Spleen (tissue), 11 donors: ENCODE results near the gene YJU2. TPM values are rescaled to one million over a fixed set of nuclear protein-coding genes. Genes with fewer than 3 reads are reported as not detected.

Experiments used
- DNase-seq: peaks from one replicate; pipeline ENCODE4 v3.0.0-alpha.2; 2020
- H3K27ac ChIP-seq, 8 donors: fragments of 200-600 bp; sonication (generic) in 7 of 8; 1 replicate in 4 of 8; 2 replicates in 4 of 8; pipeline versions ENCODE4 v1.5.0 to v1.8.0; 2016 to 2021; ENCODE audit warnings: inconsistent platforms in 4 of 8, mild to moderate bottlenecking in 4 of 8, moderate library complexity in 1 of 8
- H3K27me3 ChIP-seq, 7 donors: fragments of 200-600 bp; sonication (generic) in 6 of 7; replicated peaks in 1 of 7; 1 replicate in 4 of 7; 2 replicates in 3 of 7; pipeline versions ENCODE4 v1.5.0 to v1.8.0; 2016 to 2021; ENCODE audit warnings: inconsistent platforms in 3 of 7, mild to moderate bottlenecking in 1 of 7
- H3K36me3 ChIP-seq, 6 donors: fragments of 200-600 bp; sonication (generic) in 5 of 6; 1 replicate in 4 of 6; 2 replicates in 2 of 6; pipeline versions ENCODE4 v1.5.0 to v1.8.0; 2016 to 2021; ENCODE audit warnings: inconsistent platforms in 2 of 6
- H3K4me1 ChIP-seq, 6 donors: fragments of 200-600 bp; sonication (generic) in 5 of 6; 1 replicate in 3 of 6; 2 replicates in 3 of 6; pipeline versions ENCODE4 v1.5.0 to v1.8.0; 2016 to 2021; ENCODE audit warnings: inconsistent platforms in 3 of 6
- H3K4me3 ChIP-seq, 8 donors: fragments of 200-600 bp; sonication (generic) in 7 of 8; 1 replicate in 4 of 8; 2 replicates in 4 of 8; pipeline versions ENCODE4 v1.5.0 to v1.8.0; 2016 to 2021; ENCODE audit warnings: inconsistent platforms in 4 of 8, mild to moderate bottlenecking in 4 of 8, moderate library complexity in 2 of 8
- H3K9me3 ChIP-seq, 8 donors: fragments of 200-600 bp; sonication (generic) in 7 of 8; 1 replicate in 4 of 8; 2 replicates in 4 of 8; pipeline versions ENCODE4 v1.5.0 to v1.8.0; 2016 to 2021; ENCODE audit warnings: inconsistent platforms in 4 of 8
- CTCF ChIP-seq, 11 experiments: fragments of 200-600 bp in 7 of 11; fragments of 450-650 bp in 4 of 11; sonication (generic) in 4 of 11; IDR thresholded peaks in 8 of 11; conservative IDR thresholded peaks in 3 of 11; 1 replicate in 7 of 11; 2 replicates in 4 of 11; pipeline versions ENCODE4 v1.4.0 to v1.8.0; 2016 to 2021; ENCODE audit warnings: antibody characterized with exemption in 11 of 11, inconsistent platforms in 4 of 11, mild to moderate bottlenecking in 1 of 11
- POLR2A ChIP-seq, 3 donors: fragments of 450-650 bp; IDR thresholded peaks; one replicate each; pipeline ENCODE4 v1.5.1; 2017; ENCODE audit warnings: antibody characterized with exemption in 3 of 3, mild to moderate bottlenecking in 1 of 3
- POLR2AphosphoS5 ChIP-seq, 3 donors: sonication (generic); formaldehyde crosslinking; IDR thresholded peaks; one replicate each; pipeline ENCODE4 v1.5.1; 2017; ENCODE audit warnings: antibody characterized with exemption in 3 of 3
- WGBS, 5 donors: extraction: QIAGEN DNeasy Blood & Tissue Kit in 3 of 5; methylation state at CpG; one replicate each; pipeline versions ENCODE4 v1.1.5 to v1.1.7; 2013 to 2018; 5-methylcytosine and 5-hydroxymethylcytosine counted together
- intact Hi-C: fragments of 100-400 bp; cut with DNase I; formaldehyde crosslinking; loops from one replicate; pipeline ENCODE4 v1.15.0; 2023; ENCODE audit warnings: low total_unique reads
- polyA plus RNA-seq, 3 donors: library from polyadenylated mRNA; stranded (reverse); fragments of 200-250 nt; gene quantifications; one replicate each; pipeline ENCODE4 v1.2.1, GENCODE V29; 2013
- total RNA-seq, 7 donors: library from RNA; depleted of rRNA in 3 of 7; stranded (reverse); fragments of >200 nt in 3 of 7; fragmentation: NEBNext Ultra II Directional in 4 of 7; extraction: Animal tissue kit (Norgen Biotek cat#: 25700) in 4 of 7; gene quantifications; one replicate each; pipeline versions ENCODE4 v1.1.0 to v1.2.1, GENCODE V29; 2016 to 2021
- donor health status: healthy with polysubstance abuse.
- donor health status: DM: no; HTN: no; CAD: no; lungs with moderate emphysema.
- donor health status: DM: no; HTN: no; CAD: no.
- donor health status: Bipolar disorder and iron deficiency.
- donor health status: healthy.
- donor health status: DM: no; HTN: no; CAD: no.
- donor health status: DM: yes; HTN: yes; CAD: no.

Gene YJU2
- total and polyA plus RNA-seq, 10 donors: 17.4 to 34.0 (median 22.5) TPM

- intact Hi-C loops: no loop called here
- Histone ChIP-seq H3K9me3 (no peaks in the 10 kb centered on the region), H3K36me3 (no peaks in the 10 kb centered on the region), H3K4me3 (no peak overlapping the region), H3K27ac (no peak overlapping the region), H3K4me1 (peaks cover 0 to 5% (median 0%) of the 10 kb centered on the region in 6 donors), H3K27me3 (peaks cover 0 to 43% (median 0%) of the 10 kb centered on the region in 7 donors)
- WGBS, 5 donors: 72 to 82% (median 81%) methylated on average over 19 to 27 of the region's 27 CpGs
- TF ChIP-seq CTCF (IDR thresholded peaks at IDR 0.05 in 8 of 11, conservative IDR thresholded peaks at IDR 0.05 in 3 of 11) (no peak), POLR2A (IDR thresholded peaks at IDR 0.05) (no peak), POLR2AphosphoS5 (IDR thresholded peaks at IDR 0.05) (no peak)
- no peak for DNase-seq
Observed at GRCh38 chr19:4297901-4298809, 51.3 kb downstream of the YJU2 start.

- no peak for DNase-seq
- Histone ChIP-seq H3K36me3 (no peaks in the 10 kb centered on the region), H3K27me3 (peaks cover 0 to 42% (median 4%) of the 10 kb centered on the region in 7 donors), H3K4me3 (no peak overlapping the region), H3K4me1 (peaks cover 0 to 11% (median 0%) of the 10 kb centered on the region in 6 donors), H3K27ac (no peak overlapping the region), H3K9me3 (no peaks in the 10 kb centered on the region)
- TF ChIP-seq CTCF (IDR thresholded peaks at IDR 0.05 in 8 of 11, conservative IDR thresholded peaks at IDR 0.05 in 3 of 11): no peak
- no peak for TF ChIP-seq POLR2A (IDR thresholded peaks at IDR 0.05)
- no peak for TF ChIP-seq POLR2AphosphoS5 (IDR thresholded peaks at IDR 0.05)
- intact Hi-C loops: no loop called here
- 75 to 92% (median 78%) methylated on average over 7 to 8 of the region's 8 CpGs for WGBS, 5 donors
Observed at GRCh38 chr19:4298810-4299550, 52.1 kb downstream of the YJU2 start.

- peaks cover 0 to 44% (median 17%) of the 10 kb centered on the region in 7 donors for H3K27me3 ChIP-seq
- H3K4me1 ChIP-seq: peaks cover 0 to 26% (median 8%) of the 10 kb centered on the region in 6 donors
- H3K27ac ChIP-seq: no peak overlapping the region
- TF ChIP-seq POLR2A (IDR thresholded peaks at IDR 0.05) (no peak), POLR2AphosphoS5 (IDR thresholded peaks at IDR 0.05) (no peak), CTCF (IDR thresholded peaks at IDR 0.05 in 8 of 11, conservative IDR thresholded peaks at IDR 0.05 in 3 of 11) (no peak)
- no peak for DNase-seq
- no peaks in the 10 kb centered on the region for H3K9me3 ChIP-seq
- intact Hi-C loops: no loop called here
- no peaks in the 10 kb centered on the region for H3K36me3 ChIP-seq
- H3K4me3 ChIP-seq: no peak overlapping the region
- WGBS, 5 donors: 77 to 93% (median 81%) methylated on average over 3 of the region's 3 CpGs
Observed at GRCh38 chr19:4300589-4300988, 53.7 kb downstream of the YJU2 start.
